ENCODE data around the gene TMEM94.
"Not testable (repeated sequence)": the region's sequence is repeated elsewhere in the genome, so short reads cannot be mapped to it uniquely, and the experiment has no call there.

The TMEM94 gene

DNA sequence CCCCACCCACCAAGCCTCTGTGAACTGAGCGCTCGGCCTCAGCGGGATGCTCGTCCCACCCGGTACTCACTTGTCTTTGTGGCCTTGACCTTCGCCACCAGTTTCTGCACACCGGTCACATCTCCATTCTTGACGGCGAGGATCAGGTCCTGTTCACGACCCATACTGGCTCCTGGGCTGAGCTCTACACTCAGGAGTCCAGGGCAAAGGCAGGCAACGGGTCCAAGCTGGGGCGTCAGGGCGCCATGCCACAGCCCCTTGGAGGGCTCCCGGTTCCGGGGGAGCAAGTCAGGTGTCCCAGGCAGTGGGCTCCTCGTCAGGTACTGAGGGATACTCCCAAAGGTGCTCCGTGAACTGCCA is 57.2 kb downstream of the TMEM94 start:
- no peak for DNase-seq

DNA sequence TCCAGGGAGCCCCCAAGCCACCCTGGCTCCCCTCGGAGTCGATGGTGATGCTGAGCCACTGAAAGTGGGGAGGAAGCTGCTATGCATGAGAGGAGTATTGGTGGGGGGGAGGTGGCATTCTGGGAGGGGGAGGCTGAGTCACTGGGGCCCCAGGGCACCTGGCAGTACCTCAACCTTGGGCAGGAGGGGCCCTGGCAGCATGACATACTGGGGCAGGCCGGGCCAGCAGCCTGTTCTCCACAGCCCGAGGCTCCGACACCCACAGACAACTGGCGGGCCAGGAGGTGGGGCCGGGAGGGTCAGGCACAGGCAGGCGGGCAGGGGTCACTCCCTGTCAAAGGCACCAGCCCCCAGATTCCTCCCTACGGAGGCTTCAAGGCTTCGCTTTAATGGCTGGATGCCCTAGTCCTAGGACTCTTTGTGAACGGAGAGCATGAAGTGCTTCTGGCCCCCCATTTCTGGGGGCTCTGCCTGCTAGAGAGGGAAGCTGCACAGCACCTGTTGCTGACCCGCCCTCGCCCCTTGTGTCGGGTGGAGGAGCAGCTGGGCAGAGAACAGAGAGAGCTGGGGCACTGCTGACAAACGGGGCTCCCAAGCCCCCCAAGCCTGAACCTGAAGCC is 58.0 kb downstream of the TMEM94 start:
- DNase-seq = no peak

DNA sequence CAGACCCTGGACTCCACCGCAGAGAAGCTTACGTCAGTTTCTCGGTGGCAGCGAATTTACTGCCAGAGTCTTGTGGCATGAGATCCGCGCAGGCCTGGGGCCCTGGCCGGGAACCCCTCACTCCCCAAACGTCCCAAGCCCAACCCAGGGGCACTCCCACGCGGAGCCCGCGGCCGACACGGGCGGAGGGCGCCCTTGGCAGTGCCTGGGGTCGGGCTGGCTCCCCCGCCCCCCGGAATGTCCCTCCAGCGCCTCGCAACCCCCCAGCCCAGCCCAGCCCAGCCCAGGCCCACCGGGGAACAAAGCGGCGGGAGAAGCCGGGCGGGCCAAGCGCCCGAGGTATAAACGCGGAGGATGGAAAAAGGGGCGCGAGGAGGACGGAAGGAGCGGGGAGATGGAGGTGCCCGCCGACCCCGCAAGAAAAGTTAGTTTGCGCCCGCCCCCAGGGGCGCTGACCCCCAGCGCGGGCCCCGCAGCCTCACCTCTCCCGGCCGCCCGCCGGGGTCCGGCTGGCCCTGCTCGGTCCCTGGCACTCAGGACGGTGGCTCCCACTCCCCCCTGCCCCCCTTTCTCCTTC is 58.6 kb downstream of the TMEM94 start:
- no peak for DNase-seq

DNA sequence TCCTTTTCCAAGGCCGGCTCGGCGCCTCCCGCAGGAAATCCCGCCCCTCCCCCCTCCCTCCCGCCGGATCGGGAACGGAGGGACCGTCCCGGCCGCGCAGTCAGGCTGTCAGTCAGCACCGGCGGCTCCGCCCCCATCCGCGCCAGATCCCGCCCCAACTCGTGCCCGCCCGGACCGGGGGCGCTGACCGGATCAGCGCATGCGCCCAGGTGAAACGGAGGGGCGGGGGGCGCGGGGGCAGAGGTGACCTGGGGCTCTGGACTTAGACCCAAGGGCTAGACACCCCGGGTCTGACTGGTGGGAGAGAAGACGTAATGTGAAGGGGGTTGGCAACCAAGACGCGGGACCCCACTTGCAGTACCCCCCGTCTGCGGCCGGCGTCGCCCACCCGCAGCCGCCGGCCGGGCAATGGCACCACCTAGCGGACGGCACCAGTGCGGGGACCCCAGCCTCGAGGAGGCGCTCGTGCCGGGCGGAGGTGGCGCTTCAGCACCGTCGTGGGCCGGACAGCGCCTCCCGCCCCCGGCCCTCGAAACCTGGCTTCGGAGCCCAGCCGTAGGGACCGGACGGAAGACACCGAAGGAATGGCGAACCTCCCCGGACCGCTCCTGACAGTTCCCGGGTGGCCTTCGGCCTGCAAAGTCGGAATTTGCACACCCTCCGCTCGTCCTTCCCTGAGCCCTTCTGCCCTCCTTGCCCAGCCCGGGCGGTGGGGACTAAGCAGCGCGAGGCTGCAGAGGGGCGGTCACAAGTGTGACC is 59.2 kb downstream of the TMEM94 start, which contains the start of gene CASKIN2:
CASKIN2 (minus strand) TSS at position 42 of the 759 bp plus-strand sequence. CDS start 1,733 bp downstream, outside the sequence.
- peak; percentile 68 for DNase-seq

DNA sequence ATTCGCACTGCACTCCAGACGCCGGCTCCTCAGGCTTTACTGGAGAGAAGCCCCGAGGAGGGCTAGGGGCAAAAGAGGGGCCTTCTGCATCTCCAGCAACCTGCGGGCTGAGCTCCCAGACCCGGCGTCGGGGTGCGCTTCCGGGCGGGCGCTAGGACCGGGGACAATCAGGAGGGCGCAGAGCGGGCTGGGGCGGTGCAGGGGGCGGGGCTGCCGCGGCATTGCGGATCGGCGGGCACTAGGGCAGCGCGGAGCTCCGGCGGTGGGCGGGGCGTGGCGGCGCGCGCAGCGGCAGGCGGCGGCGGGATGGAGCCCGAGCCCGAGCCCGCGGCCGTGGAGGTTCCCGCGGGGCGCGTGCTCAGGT is 59.8 kb downstream of the TMEM94 start, which contains the start of gene TSEN54:
TSEN54 (plus strand) TSS at position 274 of the 364 bp plus-strand sequence; CDS start at position 307, 33 bp downstream.
- peak; percentile 65 for DNase-seq

- DNase-seq = no peak
Measured at GRCh38 chr17:75516619-75517296, 60.3 kb downstream of the TMEM94 start.

GRCh38 chr17:75517297-75517865 is 60.9 kb downstream of the TMEM94 start:
- DNase-seq = no peak

DNA sequence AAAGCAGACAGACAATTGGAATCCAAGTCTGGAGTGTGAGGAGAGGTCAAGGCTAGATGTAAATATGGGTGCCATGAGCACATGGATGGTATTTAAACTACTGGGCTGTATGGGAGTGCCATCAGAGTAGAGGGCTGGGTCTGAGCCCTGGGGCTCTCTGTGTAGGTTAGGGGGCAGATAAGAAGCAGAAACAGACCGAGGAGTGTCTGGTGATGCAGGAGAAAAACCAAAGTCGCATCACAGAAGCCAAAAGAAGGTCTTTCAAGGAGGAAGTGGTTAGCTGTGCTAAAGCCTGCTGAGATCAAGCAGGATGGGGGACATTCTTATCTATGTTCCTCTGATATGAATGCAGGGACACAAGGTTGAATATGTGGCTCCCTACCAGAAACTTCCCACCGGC is 61.8 kb downstream of the TMEM94 start:
- DNase-seq = no peak

- DNase-seq = no peak
Measured at GRCh38 chr17:75518983-75519537, 62.6 kb downstream of the TMEM94 start.

DNA sequence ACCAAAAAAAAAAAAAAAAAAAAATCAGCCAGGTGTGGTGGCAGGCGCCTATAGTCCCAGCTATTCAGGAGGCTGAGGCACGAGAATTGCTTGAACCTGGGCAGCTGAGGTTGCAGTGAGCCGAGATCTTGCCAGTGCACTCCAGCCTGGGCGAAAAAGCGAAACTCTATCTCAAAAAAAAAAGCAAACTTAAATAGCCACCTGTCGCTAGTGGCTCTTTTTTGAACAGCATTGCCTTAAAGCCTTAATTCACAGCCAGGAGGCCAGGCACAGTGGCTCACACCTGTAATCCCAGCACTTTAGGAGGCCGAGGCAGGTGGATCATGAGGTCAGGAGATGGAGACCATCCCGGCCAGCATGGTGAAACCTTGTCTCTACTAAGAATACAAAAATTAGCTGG is 64.0 kb downstream of the TMEM94 start:
- not testable (repeated sequence) for DNase-seq

GRCh38 chr17:75521290-75521689 is 64.9 kb downstream of the TMEM94 start:
- no peak for DNase-seq

- DNase-seq = no peak
Measured at GRCh38 chr17:75521951-75522727, 65.7 kb downstream of the TMEM94 start.

GRCh38 chr17:75523647-75524046 is 67.2 kb downstream of the TMEM94 start:
- DNase-seq = no peak

DNA sequence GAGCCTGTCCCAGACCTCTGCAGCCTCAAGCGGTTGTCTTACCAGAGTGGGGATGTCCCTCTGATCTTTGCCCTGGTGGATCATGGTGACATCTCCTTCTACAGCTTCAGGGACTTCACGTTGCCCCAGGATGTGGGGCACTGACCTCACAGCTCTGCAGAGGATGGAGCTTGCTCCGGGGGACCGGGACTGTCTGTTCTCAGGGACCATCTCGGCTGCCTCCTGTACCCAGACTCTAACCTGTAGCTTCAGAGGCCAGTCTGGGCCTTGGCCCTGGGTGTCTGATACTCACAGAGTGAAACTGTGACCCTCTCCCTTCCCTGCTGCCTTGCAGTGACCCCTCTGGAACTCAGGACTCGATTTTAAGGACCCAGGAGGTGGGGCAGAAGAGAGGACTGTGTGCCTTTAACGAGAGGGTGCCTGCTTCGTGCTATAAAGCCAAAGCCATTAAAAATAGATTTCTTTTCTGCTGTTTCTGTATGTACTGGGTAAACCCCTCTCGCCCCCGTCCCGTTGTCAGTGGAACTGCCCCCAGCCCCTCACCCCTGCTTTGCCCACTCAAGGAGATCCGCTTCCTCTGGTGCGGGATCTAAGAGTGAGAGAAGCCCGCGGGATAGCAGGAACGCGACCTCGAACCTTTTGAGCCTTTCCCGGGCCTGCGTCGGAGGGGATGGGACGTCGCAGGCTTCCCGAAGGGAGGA is 68.0 kb downstream of the TMEM94 start:
- DNase-seq = no peak

DNA sequence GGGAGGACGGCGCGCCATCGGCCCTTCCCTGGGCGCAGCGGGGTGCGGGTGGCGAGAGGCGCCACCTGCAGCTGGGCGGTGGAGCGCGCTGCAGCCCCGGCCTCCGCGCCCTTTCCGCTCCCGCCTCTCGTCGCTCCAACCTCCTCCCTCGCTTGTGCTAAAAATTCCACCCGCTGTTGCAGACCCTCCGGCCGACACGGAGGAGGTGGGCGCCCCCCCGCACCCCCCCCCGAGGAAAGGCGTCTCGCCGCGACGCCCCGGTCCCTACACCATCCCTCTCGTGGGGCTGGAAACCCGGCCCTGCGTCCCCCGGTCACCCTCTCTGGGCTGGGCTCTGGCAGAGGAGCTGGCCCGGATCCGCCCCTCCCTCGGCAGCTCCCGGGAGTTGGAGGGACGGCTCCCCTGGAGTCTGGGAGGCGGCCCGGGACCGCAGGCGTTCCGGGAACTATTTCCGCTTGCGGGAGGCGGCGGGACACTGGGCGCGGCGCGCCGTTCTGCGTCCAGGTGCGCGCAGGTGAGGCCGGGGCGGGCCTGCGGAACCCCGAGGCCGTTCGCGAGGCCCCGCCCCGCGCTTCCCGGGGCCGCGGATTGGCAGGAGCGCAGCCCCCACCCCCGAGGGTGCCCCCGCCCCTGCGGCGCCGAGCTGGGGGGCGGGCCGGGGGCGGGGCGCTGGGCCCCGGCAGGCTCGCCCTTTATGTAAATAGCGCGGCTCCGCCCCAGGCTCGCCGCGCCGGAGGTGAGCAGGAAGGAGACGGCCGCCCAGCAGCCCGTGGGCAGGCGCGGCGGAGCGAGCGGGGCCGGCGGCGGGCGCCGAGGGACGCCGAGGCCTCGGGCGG is 68.8 kb downstream of the TMEM94 start, which contains the start of gene LLGL2:
LLGL2 (plus strand) TSS at position 728 of the 836 bp plus-strand sequence. CDS start 17,730 bp downstream, outside the sequence.
- DNase-seq = peak; percentile 38

DNA sequence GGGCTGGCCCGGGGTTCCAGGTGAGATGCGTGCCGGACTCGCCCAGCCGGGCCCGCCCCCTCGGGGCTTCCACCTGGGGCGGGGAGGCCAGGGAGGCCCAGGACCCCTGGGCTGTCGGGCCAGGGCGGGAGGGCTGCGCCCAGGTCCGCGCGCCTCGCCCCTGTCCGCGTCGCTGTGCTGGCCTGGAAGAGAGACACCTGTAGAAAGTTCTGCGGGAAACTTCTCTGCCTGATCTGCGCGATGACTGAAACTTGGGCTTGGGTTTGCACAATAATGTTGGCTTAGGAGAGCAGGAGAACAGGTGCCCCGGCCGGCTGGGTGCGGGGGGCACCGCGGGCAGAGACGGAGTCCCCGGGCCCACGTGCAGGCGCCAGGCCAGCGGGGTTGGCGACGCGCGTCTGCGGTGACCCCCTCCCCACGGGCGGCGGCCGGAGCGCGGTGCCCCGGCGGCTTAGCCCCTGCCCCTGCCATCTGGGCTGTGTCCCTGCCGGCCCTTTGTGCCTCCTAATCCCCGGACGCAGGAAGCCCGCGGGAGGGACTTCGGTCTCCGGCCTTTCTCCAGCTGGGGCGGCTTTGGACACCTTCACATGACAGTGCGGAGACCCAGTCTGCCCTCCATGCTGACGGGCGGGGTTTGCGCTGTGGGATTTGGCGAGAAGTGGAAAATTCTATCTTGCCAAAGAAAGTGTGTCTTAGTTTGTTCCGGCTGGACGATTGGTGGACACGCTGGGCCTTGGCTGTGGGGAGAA is 69.5 kb downstream of the TMEM94 start:
- no peak for DNase-seq

GRCh38 chr17:75526555-75527270 is 70.3 kb downstream of the TMEM94 start:
- DNase-seq = no peak

DNA sequence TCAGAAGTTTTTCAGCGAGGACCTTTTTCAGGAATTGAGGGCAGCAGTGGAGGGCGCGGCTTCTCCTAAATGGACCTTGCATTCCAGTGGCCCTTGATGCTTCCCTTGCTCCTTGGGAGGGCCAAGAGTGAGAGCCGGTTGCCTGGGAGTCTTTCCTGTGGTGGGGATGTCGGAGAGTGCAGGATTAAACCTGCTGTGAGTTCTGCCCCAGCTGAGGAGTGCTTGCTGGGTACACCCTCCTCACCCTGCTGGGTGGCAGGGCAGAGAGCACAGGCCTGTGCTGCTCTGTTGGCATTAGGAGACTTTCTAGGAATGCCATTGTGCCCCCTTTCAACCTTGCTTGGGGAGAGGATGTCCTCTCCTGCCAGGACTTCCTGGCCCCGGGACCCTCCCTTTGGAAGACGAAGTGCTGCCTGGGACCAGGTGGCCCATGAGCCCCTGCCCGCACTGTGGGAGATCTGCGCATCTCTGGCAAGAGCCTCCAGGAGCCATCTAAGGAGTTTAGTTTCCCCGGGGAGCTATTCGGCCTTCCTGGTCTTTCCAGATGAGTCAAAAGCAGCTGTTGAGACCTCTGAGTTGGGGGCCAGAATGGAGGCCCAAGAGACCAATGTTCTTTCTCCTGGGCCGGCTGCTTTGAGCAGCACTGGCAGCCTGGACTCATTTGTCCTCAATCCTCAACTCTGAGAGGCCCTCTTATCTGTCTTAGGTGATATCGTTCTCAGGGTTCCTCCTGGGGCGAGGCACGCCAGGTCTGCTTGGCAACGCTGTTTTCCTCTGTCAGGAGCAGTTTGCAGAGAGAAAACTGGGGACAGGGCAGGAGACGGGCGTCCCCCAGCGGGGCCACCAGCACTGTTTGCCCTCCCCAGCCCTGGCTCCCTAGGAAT is 74.6 kb downstream of the TMEM94 start:
- no peak for DNase-seq

All from NCI-H524 treated with DMSO at 0.1 percent for 48 hours (cell line).